Hematopoietic multipotent progenitor cell (in vitro differentiated cells): Measurements from ENCODE around the gene FUT8. TPM values are rescaled to one million over a fixed set of nuclear protein-coding genes. Genes with fewer than 3 reads are reported as not detected.

ENCODE experiments used
- DNase-seq, 3 donors: peaks; one replicate each; pipeline ENCODE4 v3.0.0-alpha.2; 2011 to 2015; ENCODE audit warnings: low read depth in 2 of 3, low spot score in 2 of 3
- total RNA-seq: library from RNA; depleted of rRNA; stranded (reverse); fragments of >200 nt; gene quantifications from one replicate; pipeline ENCODE4 v1.2.3, GENCODE V29; 2012

Gene FUT8
- total RNA-seq, result 27.2 TPM

DNA sequence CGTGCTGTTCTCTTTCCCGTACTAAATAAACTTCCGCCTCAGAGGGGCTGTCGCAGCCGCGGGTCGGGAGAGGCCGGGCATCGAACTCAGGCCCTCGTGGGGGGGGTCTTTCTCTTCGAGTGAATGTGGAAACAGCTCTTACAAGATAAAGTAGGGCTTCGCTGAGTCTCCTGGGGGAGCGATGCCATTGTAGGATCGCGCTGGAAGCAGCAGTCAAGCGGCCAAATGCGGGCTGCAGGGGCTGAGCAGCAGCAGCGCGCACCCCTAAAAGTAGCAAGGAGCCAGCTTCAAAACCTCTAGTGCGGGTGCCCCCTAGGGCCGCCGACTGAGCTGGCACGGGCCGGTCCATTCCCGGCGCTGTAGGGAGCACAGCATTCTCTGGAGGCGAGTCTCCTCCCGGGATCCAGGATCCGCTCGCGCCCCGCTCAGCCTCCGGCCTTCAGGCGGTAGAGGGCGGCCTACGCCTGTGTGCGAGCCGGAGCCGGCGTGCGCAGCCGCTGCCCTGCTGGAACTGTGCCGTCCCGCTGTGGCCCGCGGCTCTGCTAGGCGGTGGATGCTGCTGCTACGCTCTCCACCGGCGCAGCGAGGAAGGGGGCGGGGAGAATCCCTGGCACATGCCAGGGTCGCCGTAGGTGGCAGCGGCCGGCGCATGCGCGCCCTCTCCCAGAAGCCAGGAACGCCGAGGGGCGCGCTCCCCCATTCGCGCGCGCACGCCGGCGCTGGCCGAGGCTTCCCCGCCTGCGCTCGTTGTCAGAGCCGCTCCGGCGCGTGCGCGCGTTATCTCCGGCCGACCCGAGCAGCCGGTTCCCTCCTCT lies at the start of gene FUT8:
Gene FUT8, plus strand, starts transcription at position 699 of the 815 bp plus-strand sequence. CDS start 148,834 bp downstream, outside the sequence.
- peak; percentile 95 to 97 (median 96) for DNase-seq

DNA sequence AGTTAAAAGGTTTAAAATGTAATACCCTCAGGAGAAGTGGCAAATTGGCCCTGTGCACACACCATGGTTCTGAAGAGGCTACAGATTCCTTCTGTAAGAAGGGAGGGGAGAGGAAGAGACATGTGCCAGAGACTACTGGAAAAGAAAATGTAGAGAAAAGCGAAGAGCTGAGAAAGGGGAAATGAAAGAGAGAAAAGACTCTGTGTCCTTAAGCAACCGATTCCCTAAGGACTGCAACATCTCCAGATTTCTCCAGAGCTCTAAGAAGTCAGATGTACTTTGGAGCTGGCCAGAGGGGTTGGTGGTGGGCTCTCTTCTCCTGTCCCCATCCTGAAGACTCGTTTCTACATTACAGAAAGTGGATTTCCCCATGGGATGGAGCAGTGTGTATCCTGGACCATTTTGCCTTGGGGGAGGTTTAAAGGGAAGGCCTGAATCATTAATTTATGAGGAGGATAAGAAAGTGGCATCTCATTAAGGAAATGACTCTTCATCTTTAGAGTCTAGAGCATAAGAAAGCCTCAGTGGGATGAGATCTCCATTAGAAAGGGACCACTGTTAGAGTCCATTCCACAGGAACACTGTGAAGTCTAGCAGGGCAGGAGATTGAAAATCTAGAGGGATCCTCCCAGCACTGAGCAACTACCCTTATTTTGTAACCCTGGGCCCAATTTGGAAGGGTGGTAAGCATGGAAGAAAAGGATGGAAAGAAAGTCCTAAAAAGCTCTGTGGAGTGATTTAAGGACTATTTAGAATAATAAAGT lies 45.5 kb upstream of the FUT8 start:
- DNase-seq, result no peak

DNA sequence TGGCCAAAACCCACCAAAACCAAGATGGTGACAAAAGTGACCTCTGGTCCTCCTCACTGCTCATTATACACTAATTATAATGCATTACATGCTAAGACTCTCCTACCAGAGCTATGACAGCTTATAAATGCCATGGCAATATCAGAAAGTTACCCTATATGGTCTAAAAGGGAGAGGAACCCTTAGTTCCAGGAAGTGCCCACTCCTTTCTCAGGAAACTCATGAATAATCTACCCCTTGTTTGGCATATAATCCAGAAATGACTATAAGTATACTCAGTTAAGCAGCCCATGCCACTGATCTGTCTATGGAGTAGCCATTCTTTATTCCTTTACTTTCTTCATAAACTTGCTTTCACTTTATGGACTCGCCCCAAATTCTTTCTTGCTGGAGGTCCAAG lies 43.0 kb upstream of the FUT8 start:
- no peak for DNase-seq

GRCh38 chr14:65370801-65371248 lies 41.7 kb upstream of the FUT8 start:
- DNase-seq, result no peak

DNA sequence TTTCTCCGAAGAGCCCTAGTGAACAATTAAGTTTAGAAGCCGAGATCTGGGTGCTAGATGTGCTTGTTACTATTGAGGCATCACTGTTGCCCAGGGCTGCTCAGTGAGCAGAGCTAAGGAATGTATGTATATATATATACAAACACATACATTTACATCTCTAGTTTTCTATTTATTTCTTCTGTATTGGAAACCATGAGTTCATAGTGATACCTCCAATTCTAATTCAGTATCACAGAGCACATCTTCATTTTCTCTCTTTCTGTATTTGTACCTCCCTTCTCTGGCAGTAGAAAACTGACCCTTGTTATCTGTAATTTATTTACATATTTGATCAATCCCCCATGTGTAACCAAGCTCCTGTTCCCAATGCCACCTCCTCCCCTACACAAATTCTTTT lies 40.7 kb upstream of the FUT8 start:
- DNase-seq, result no peak

- no peak for DNase-seq
Observed at GRCh38 chr14:65373016-65373670, 39.4 kb upstream of the FUT8 start.

DNA sequence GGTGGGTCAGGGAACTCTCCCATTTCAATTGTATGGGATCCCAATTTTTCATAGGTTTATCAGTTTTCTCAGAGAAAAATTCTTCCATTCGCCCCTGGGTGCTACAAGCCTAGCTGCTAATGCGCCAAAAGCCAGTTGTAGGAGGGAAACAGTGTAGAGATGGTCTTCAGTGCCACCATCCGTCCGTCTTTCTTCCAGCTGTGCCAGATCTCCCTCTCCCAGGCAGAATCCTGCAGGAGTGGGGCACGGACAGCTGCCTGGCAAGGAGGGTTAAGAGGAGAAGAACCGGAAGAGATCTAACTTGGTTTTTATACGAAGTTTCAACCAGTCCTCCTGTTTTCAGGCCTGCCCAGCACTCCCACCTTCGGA lies 38.9 kb upstream of the FUT8 start:
- no peak for DNase-seq

DNA sequence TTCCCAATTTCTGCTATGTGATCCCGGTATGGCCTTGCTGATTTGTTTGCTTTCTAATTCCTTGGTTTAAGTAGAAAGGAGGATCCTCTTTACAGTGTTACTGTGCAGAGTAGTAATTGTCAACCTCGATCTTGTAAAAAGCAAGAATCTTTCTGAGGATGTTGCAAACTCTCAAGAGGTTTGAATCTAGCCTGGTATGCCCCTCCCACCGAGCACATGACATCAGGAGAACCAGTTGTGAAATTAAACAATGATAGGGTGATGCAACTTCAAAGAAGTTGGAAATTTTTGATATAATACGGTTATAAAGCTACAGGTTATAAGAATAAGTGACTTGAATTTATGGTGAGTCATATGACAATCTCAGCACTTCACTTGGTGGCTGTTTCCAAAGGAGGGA lies 35.0 kb upstream of the FUT8 start:
- DNase-seq, result no peak

GRCh38 chr14:65382586-65382985 lies 29.9 kb upstream of the FUT8 start:
- DNase-seq, result no peak

- no peak for DNase-seq
Observed at GRCh38 chr14:65387171-65387570, 25.4 kb upstream of the FUT8 start.

DNA sequence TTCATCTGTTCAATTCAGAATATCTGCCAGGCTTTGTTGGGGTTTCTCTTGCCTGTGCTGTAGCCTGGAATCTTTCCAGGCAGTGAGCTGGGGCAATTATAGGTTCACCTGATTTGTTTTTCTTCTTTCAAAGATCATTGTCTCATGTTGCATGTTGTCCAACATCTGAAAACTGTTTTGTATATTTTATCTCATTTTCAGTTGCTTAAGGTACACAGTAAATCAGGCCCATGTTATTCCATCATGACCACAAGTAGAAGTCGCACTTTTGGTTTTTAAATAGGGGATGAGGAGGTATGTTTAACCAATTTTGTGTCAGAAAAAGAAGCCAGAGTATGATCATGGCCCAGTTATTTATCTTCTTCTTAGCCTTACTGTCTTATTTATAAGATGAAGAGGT lies 24.9 kb upstream of the FUT8 start:
- DNase-seq, result no peak

DNA sequence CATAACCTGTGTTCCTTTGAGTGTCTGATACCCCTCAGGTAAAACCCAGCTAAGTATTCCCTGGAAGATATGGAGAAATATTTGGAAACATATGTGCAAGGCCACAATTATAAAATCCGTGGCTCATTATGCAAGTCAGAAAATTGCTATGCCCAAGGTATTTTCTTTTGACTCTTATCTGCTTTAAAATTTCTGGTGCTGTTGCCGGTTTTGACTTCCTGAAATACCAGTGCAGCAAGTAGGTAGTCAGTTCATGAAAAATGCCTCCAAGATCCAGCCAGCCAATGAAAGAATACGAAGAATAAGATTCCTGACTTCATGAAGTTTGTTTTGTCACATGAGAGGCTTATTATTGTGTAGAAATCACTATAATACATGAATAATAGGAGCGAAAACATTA lies 20.2 kb upstream of the FUT8 start:
- DNase-seq, result peak in 1 of 3 donors; percentile 34

GRCh38 chr14:65396082-65396910 lies 16.2 kb upstream of the FUT8 start:
- DNase-seq, result no peak

DNA sequence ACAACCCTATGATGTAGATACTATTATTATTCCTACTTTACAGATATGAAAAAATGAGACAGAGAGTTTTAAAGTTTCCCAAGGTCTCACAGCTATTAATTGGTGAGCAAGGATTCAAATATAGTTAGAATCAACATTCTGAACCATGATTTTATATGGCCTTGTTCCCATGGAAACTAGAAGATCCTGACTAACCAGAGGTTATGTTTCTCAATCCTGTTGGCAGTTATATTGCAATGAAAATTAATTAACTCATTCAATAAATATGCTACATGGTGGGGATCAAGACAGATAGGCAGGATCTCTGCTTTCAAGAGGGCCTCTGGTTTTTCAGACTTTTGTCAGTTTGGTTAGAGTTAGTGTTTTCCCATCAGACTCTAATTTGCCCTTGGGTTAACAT lies 9.3 kb upstream of the FUT8 start:
- DNase-seq, result no peak

- no peak for DNase-seq
Observed at GRCh38 chr14:65408113-65408512, 4.4 kb upstream of the FUT8 start.

GRCh38 chr14:65410640-65411039 lies 1.9 kb upstream of the FUT8 start:
- no peak for DNase-seq

GRCh38 chr14:65411656-65412031 lies 886 bp upstream of the FUT8 start:
- DNase-seq, result peak; percentile 56 to 79 (median 77)

GRCh38 chr14:65412856-65413738 lies 567 bp downstream of the FUT8 start:
- DNase-seq, result peak in 2 of 3 donors; percentile 17 to 33

DNA sequence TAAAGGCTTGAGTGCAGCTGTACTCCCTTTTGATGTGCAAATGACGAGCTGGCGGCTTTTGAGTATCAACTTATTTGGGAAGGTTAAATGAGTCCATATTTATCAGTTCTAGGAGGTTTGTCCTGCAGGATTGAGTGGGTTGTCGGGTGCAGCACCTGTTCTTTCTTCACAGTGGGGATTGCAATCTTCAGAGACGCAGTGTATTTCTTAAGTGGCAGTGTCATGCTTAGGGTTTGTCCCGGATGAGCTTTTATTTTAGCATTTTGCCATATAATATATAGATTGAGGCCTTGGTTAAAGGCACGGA lies 1.2 kb downstream of the FUT8 start:
- peak in 1 of 3 donors; percentile 17 for DNase-seq
